CD4-positive, alpha-beta T cell treated with Interleukin-2 at 100 ng/mL for 4 hours (primary cell): Measurements from ENCODE around the gene RPUSD3.
A peak's percentile ranks its signal among the peaks of the same experiment; 100 is the strongest.

ENCODE experiments used
- DNase-seq: peaks from one replicate; pipeline ENCODE4 v3.0.0-alpha.2; 2020; ENCODE audit warnings: low spot score

RPUSD3 gene

GRCh38 chr3:9803494-9803893, 40.3 kb downstream of the RPUSD3 start:
- DNase-seq: no peak

- DNase-seq: no peak
These were observed 43.3 kb downstream of the RPUSD3 start for GRCh38 chr3:9800529-9800928.

- no peak for DNase-seq
These were observed 46.4 kb downstream of the RPUSD3 start for GRCh38 chr3:9797196-9797945.

- no peak for DNase-seq
These were observed 48.6 kb downstream of the RPUSD3 start for GRCh38 chr3:9795207-9795606.

GRCh38 chr3:9794400-9794799, 49.4 kb downstream of the RPUSD3 start:
- no peak for DNase-seq

- peak; percentile 20 for DNase-seq
These were observed 50.5 kb downstream of the RPUSD3 start for GRCh38 chr3:9793161-9793781.

GRCh38 chr3:9792405-9793160, 51.2 kb downstream of the RPUSD3 start, which contains the start of the genes ARPC4 and TADA3:
Gene ARPC4 (plus strand): TSS chr3:9793082. CDS start chr3:9793122, 40 bp downstream.
Gene TADA3 (minus strand): TSS chr3:9792473. CDS start chr3:9791466, 1,007 bp downstream.
- peak; percentile 92 for DNase-seq

- no peak for DNase-seq
These were observed 51.9 kb downstream of the RPUSD3 start for GRCh38 chr3:9791790-9792404.

- no peak for DNase-seq
These were observed 52.7 kb downstream of the RPUSD3 start for GRCh38 chr3:9791127-9791526.
